DND-41 (cell line): ENCODE data around the gene GRK1.

Experiments used
- ATAC-seq: fragments of 200-7000 bp; cut with Tn5 transposase; 3 replicates; pipeline ENCODE4 v1.9.1; 2021; ENCODE audit warnings: low read depth; ENCODE audit not compliant: insufficient read depth
- DNase-seq: peaks from one replicate; pipeline ENCODE4 v3.0.0-alpha.2; 2020
- H2AFZ ChIP-seq: 2 replicates; pipeline ENCODE4 v1.6.0; 2012; ENCODE audit warnings: low read depth, low read length
- H3K27ac ChIP-seq: 2 replicates; pipeline ENCODE4 v1.5.1; 2012; ENCODE audit warnings: low read length, inconsistent platforms
- H3K27me3 ChIP-seq: fragments of 200-600 bp; sonication (generic); 2 replicates; pipeline ENCODE4 v1.6.0; 2012; ENCODE audit warnings: low read length, mild to moderate bottlenecking, inconsistent platforms; ENCODE audit not compliant: insufficient read depth, poor library complexity
- H3K36me3 ChIP-seq: 2 replicates; pipeline ENCODE4 v1.5.1; 2012; ENCODE audit warnings: low read length, inconsistent platforms; ENCODE audit not compliant: insufficient read depth
- H3K4me1 ChIP-seq: 2 replicates; pipeline ENCODE4 v1.5.1; 2012; ENCODE audit warnings: mild to moderate bottlenecking, low read length; ENCODE audit not compliant: insufficient read depth
- H3K4me2 ChIP-seq: 2 replicates; pipeline ENCODE4 v1.6.0; 2012; ENCODE audit warnings: mild to moderate bottlenecking, moderate library complexity, low read length, inconsistent platforms; ENCODE audit not compliant: insufficient read depth
- H3K4me3 ChIP-seq, 2 experiments: fragments of 200-600 bp in 1 of 2; shearing (Covaris generic) in 1 of 2; 2 replicates each; pipeline ENCODE4 v1.5.1; 2012 to 2016; ENCODE audit warnings: inconsistent platforms in 2 of 2, low read length in 2 of 2, mild to moderate bottlenecking in 2 of 2, low read depth in 1 of 2, moderate library complexity in 1 of 2
- H3K79me2 ChIP-seq: 2 replicates; pipeline ENCODE4 v1.6.0; 2012; ENCODE audit warnings: low read length, inconsistent platforms; ENCODE audit not compliant: insufficient read depth
- H3K9ac ChIP-seq: 2 replicates; pipeline ENCODE4 v1.6.0; 2012; ENCODE audit warnings: low read depth, mild to moderate bottlenecking, inconsistent platforms, low read length, moderate library complexity
- H3K9me3 ChIP-seq: 2 replicates; pipeline ENCODE4 v1.5.1; 2012; ENCODE audit warnings: low read length, moderate library complexity, mild to moderate bottlenecking, inconsistent platforms; ENCODE audit not compliant: insufficient read depth, severe bottlenecking
- H4K20me1 ChIP-seq: 2 replicates; pipeline ENCODE4 v1.6.0; 2012; ENCODE audit warnings: low read length; ENCODE audit not compliant: insufficient read depth
- CTCF ChIP-seq: IDR thresholded peaks from 2 replicates; pipeline ENCODE4 v1.5.1; 2012; ENCODE audit warnings: borderline replicate concordance, low read length, moderate library complexity, mild to moderate bottlenecking; ENCODE audit not compliant: poor library complexity, severe bottlenecking; ENCODE audit errors: extremely low read depth
- EZH2 ChIP-seq: IDR thresholded peaks from 3 replicates; pipeline ENCODE4 v1.6.1; 2012; ENCODE audit warnings: borderline replicate concordance, low read depth, mild to moderate bottlenecking, moderate library complexity, low read length, inconsistent platforms; ENCODE audit not compliant: severe bottlenecking

Gene GRK1

GRCh38 chr13:113635048-113635420 is 32.0 kb upstream of the GRK1 start:
- no peak overlapping the region for H3K4me2 ChIP-seq
- peaks cover 74% of the 10 kb centered on the region for H4K20me1 ChIP-seq
- no peak overlapping the region for H3K4me3 ChIP-seq
- H3K27ac ChIP-seq: no peak overlapping the region
- DNase-seq: no peak
- no peaks in the 10 kb centered on the region for H3K27me3 ChIP-seq
- H3K4me1 ChIP-seq: no peaks in the 10 kb centered on the region
- H3K79me2 ChIP-seq: peaks cover 21% of the 10 kb centered on the region
- no peaks in the 10 kb centered on the region for H3K9me3 ChIP-seq
- ATAC-seq: no peak
- TF ChIP-seq CTCF (no peak), EZH2 (no peak)
- H3K9ac ChIP-seq: no peak overlapping the region
- H2AFZ ChIP-seq: no peak overlapping the region
- peaks cover 95% of the 10 kb centered on the region for H3K36me3 ChIP-seq

GRCh38 chr13:113635709-113636108 is 31.3 kb upstream of the GRK1 start:
- peaks cover 70% of the 10 kb centered on the region for H4K20me1 ChIP-seq
- ATAC-seq: no peak
- no peak overlapping the region for H3K27ac ChIP-seq
- peaks cover 99% of the 10 kb centered on the region for H3K36me3 ChIP-seq
- no peak overlapping the region for H3K9ac ChIP-seq
- no peak for DNase-seq
- H3K4me2 ChIP-seq: no peak overlapping the region
- no peaks in the 10 kb centered on the region for H3K4me1 ChIP-seq
- no peak overlapping the region for H2AFZ ChIP-seq
- H3K79me2 ChIP-seq: peaks cover 14% of the 10 kb centered on the region; the same call in 1 of the 2 replicates
- H3K4me3 ChIP-seq: no peak overlapping the region
- no peaks in the 10 kb centered on the region for H3K9me3 ChIP-seq
- no peaks in the 10 kb centered on the region for H3K27me3 ChIP-seq
- TF ChIP-seq CTCF (no peak), EZH2 (no peak)

GRCh38 chr13:113636266-113636963 is 30.6 kb upstream of the GRK1 start:
- Histone ChIP-seq H4K20me1 (peaks cover 64% of the 10 kb centered on the region), H3K79me2 (peaks cover 7% of the 10 kb centered on the region; the same call in 1 of the 2 replicates), H3K9me3 (no peaks in the 10 kb centered on the region), H3K4me1 (no peaks in the 10 kb centered on the region), H3K27me3 (no peaks in the 10 kb centered on the region), H3K36me3 (peaks cover 95% of the 10 kb centered on the region), H2AFZ (no peak overlapping the region), H3K4me2 (no peak overlapping the region), H3K4me3 (no peak overlapping the region), H3K9ac (no peak overlapping the region), H3K27ac (no peak overlapping the region)
- DNase-seq (no peak), ATAC-seq (no peak)
- TF ChIP-seq CTCF (no peak), EZH2 (no peak)
